Liver (tissue), 3 donors: ENCODE data around the gene ABHD18.

Experiments used
- CTCF ChIP-seq: fragments of 150-350 bp; IDR thresholded peaks from 2 replicates; pipeline ENCODE4 v1.5.1; 2017; ENCODE audit warnings: improper control_type of control experiment, low read depth, low read length; ENCODE audit not compliant: missing input control
- MAX ChIP-seq: IDR thresholded peaks from 2 replicates; pipeline ENCODE4 v1.6.1; 2016; ENCODE audit warnings: antibody characterized with exemption
- RAD21 ChIP-seq, 2 donors: IDR thresholded peaks; 2 replicates each; pipeline ENCODE4 v1.6.1; 2016; ENCODE audit warnings: antibody characterized with exemption in 2 of 2, mild to moderate bottlenecking in 2 of 2
- REST ChIP-seq: IDR thresholded peaks from 2 replicates; pipeline ENCODE4 v1.6.1; 2016; ENCODE audit warnings: antibody characterized with exemption, mild to moderate bottlenecking
- donor health status: healthy.
- donor health status: healthy.

GRCh38 chr4:127936974-127937373, 28.2 kb upstream of the ABHD18 start:
- TF ChIP-seq CTCF (no peak), REST (no peak), RAD21 (IDR thresholded peaks at IDR 0.05) (no peak), MAX (no peak)
